ENCODE data around the gene C3orf33. TPM values are rescaled to one million over a fixed set of nuclear protein-coding genes. Genes with fewer than 3 reads are reported as not detected.

The C3orf33 gene
- total RNA-seq, 1 donor from 2014 or later, result 1.4 TPM

- no peak for DNase-seq (ENCODE audit: low read depth in 2 of 2)
Measured at GRCh38 chr3:155742349-155742965, 63.6 kb downstream of the C3orf33 start.

- no peak for DNase-seq (ENCODE audit: low read depth in 2 of 2)
Measured at GRCh38 chr3:155741603-155742002, 64.5 kb downstream of the C3orf33 start.

- no peak for DNase-seq (ENCODE audit: low read depth in 2 of 2)
Measured at GRCh38 chr3:155741101-155741500, 65.0 kb downstream of the C3orf33 start.

GRCh38 chr3:155739154-155739553 lies 66.9 kb downstream of the C3orf33 start:
- no peak for DNase-seq (ENCODE audit: low read depth in 2 of 2)

GRCh38 chr3:155738580-155739076 lies 67.5 kb downstream of the C3orf33 start:
- no peak for DNase-seq (ENCODE audit: low read depth in 2 of 2)

GRCh38 chr3:155737844-155738460 lies 68.1 kb downstream of the C3orf33 start:
- no peak for DNase-seq (ENCODE audit: low read depth in 2 of 2)

- DNase-seq (ENCODE audit: low read depth in 2 of 2), result no peak
Measured at GRCh38 chr3:155736381-155736780, 69.7 kb downstream of the C3orf33 start.

- no peak for DNase-seq (ENCODE audit: low read depth in 2 of 2)
Measured at GRCh38 chr3:155730843-155731242, 75.2 kb downstream of the C3orf33 start.

GRCh38 chr3:155727836-155728235 lies 78.2 kb downstream of the C3orf33 start:
- DNase-seq (ENCODE audit: low read depth in 2 of 2), result no peak

- no peak for DNase-seq (ENCODE audit: low read depth in 2 of 2)
Measured at GRCh38 chr3:155714295-155714718, 91.8 kb downstream of the C3orf33 start.

Other genes starting within 250 kb of the C3orf33 start
- not detected in 2 replicates for gene PLCH1, start 61.2 kb downstream of the C3orf33 start, total RNA-seq
- 10.9 and 15.7 TPM in 2 replicates for gene SLC33A1, start 48.1 kb upstream of the C3orf33 start, total RNA-seq
- gene GMPS, start 64.4 kb upstream of the C3orf33 start, total RNA-seq, result 8.7 and 9.3 TPM in 2 replicates